ENCODE data around the gene NUMA1. TPM values are rescaled to one million over a fixed set of nuclear protein-coding genes. Genes with fewer than 3 reads are reported as not detected.
A peak's percentile ranks its signal among the peaks of the same experiment; 100 is the strongest.

NUMA1 gene
- total RNA-seq, 1 experiment from 2014 or later = 46.4 TPM

DNA sequence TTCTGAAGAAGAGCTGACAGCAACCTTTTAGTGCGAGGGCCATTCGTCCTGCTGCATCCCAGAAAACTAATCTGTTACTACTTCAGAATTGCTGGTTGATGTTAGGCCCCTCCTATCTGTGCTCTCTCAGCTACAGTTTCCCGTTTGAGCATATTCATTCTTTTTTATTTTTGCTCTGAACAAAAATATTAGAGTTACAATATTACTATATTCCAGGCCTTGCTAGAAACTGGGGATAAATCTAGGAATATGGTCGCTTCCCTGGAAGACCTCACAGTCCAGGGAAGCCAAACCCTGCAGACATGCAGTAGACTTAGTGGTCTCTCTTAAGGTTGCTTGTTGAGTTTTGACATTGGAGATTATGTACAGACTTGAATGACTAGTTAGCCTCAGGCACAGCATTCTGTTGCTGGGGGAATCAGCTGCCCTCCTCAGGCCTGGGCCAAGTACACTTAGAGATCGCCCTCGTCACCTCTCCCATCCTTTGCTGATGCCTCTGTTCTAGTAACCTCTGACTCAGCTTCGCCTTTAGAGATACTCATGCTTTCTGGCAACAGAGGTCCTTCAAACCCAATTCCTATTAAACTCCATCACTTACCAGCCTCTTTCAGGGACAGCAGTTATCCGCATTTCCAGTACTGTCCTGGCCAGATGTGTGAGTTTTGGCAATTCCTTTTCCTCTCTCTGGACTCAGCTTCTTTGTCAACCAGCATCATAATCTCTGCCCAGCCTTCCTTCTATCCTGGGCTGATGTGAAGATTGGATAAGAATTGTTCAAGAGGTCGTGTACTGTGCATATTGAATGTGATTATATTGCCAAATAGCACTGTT, 32.9 kb upstream of the NUMA1 start:
- no peak for DNase-seq (ENCODE audit: low read depth in 1 of 2, low spot score in 2 of 2)
- H3K4me1 ChIP-seq (replicated peaks) = peaks cover 12% of the 10 kb centered on the region

DNA sequence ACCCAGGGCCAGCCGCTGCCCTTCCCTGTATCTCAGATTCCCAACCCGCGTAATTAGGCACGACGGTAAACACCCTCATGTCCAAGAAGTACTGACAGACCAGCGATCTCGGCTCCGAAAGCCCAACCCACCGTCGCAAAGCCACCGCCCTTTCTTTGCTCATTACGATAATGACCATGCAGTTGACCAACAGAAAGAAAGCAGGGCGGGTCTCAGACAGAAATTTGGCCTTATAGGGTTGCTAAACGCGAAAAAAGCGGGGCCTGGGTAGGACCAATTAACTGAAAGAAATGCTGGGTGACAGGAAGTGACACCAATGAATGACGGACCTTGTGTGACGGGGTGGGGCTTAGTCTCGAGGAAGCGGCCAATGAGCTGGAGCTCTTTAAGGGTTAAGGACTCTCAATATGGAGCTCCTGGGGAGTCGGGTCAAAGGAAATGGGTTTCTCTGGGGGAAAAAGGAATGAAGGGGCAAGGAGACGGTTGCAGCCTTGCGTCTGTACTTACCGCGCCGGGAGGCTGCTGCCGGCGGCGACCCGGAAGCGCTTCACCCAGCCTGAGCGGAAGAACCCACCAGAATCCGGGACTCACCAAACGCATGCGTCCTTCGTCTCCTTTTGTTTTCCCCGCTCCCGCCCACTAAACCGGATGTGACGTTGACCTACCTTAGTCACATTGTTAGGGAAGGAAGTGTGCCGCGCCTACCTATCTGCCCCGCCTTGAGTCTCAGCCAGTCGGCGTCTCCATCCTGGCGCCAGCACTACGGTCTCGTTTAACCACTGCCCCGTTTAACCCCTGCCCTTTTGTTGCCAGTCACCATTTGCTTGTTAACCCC, 32.0 kb upstream of the NUMA1 start, which contains the start of gene ANAPC15:
TSS of gene ANAPC15 (minus strand) at position 553 of the 835 bp plus-strand sequence. CDS start 1,419 bp downstream, outside the sequence.
- H3K4me3 ChIP-seq = peak within 1 kb of the TSS; percentile 57
- no peaks in the 10 kb centered on the region; the same call in 1 of the 2 replicates for H3K36me3 ChIP-seq
- peak within 1 kb of the TSS; percentile 96 for H3K27ac ChIP-seq
- DNase-seq (ENCODE audit: low read depth in 1 of 2, low spot score in 2 of 2) = peak; percentile 95 to 98
- no peaks in the 10 kb centered on the region for H3K9me3 ChIP-seq (replicated peaks)
- H3K4me1 ChIP-seq (replicated peaks) = peaks cover 14% of the 10 kb centered on the region
- no peaks in the 10 kb centered on the region for H3K27me3 ChIP-seq (replicated peaks)

More for the DNA sequence above, 32.9 kb upstream of the NUMA1 start:
- H3K9me3 ChIP-seq (replicated peaks) = no peaks in the 10 kb centered on the region
- peak overlapping the region; percentile 57 for H3K4me3 ChIP-seq
- H3K27ac ChIP-seq = peak overlapping the region; percentile 96
- no peaks in the 10 kb centered on the region for H3K27me3 ChIP-seq (replicated peaks)
- no peaks in the 10 kb centered on the region; the same call in 1 of the 2 replicates for H3K36me3 ChIP-seq

DNA sequence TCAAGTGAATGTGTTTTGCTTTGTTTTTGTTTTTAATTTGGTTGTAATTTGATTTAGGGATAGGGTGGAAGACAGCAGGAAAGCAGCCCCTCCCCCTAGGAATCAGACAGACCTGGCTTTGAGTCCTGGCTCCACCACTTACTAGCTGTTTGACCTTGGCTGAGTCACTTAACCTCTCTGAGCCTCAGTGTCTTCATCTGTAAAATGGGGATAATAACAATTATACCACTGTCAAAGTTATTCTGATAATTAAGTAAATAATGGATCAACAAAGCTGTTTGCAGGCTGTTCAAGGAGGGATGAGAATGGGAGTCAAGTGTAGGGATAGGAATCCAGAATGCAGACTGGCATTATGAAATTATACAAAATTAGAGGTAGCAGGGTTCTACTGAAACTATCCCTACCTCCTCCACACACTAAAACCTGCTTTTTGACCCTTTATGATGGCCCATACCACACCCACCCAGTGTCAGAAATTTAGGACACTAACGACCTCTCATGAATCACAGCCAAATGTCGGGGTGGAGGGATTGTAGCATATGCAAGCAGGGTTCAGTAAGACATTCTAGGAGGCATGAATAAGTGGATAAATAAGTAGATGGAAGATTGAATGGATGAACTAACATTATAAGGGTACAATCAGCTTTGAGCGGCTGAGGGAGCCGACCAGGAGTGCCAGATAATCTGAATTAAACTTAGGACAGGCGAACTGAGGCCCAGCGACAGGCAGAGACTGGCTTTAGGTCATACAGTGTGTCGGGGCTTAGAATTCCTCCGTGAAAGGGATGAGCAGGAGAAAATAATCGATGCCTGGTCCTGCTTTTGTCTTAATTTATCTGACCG, 31.2 kb upstream of the NUMA1 start:
- no peaks in the 10 kb centered on the region for H3K9me3 ChIP-seq (replicated peaks)
- no peaks in the 10 kb centered on the region for H3K27me3 ChIP-seq (replicated peaks)
- H3K36me3 ChIP-seq = no peaks in the 10 kb centered on the region; the same call in 1 of the 2 replicates
- H3K27ac ChIP-seq = peak overlapping the region; percentile 96
- peak overlapping the region; percentile 57 for H3K4me3 ChIP-seq
- DNase-seq (ENCODE audit: low read depth in 1 of 2, low spot score in 2 of 2) = no peak
- peaks cover 15% of the 10 kb centered on the region for H3K4me1 ChIP-seq (replicated peaks)

DNA sequence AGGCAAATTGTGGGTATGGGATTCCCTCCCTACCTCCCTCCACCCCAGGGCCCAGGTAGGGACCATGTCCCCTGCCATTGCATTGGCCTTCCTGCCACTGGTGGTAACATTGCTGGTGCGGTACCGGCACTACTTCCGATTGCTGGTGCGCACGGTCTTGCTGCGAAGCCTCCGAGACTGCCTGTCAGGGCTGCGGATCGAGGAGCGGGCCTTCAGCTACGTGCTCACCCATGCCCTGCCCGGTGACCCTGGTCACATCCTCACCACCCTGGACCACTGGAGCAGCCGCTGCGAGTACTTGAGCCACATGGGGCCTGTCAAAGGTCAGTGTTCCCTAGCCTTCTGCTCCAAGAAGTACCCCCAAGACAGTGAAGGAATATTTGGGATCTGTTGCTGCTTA, 25.5 kb upstream of the NUMA1 start, which contains the start of gene TOMT:
TSS of gene TOMT (plus strand) at position 37 of the 400 bp plus-strand sequence. CDS start at position 65, 28 bp downstream.
- no peak for DNase-seq (ENCODE audit: low read depth in 1 of 2, low spot score in 2 of 2)
- Histone ChIP-seq H3K27ac (no peak within 1 kb of the TSS), H3K4me1 (replicated peaks) (peaks cover 14% of the 10 kb centered on the region), H3K36me3 (peaks cover 13% of the 10 kb centered on the region), H3K9me3 (replicated peaks) (no peaks in the 10 kb centered on the region), H3K27me3 (replicated peaks) (no peaks in the 10 kb centered on the region), H3K4me3 (no peak within 1 kb of the TSS)

DNA sequence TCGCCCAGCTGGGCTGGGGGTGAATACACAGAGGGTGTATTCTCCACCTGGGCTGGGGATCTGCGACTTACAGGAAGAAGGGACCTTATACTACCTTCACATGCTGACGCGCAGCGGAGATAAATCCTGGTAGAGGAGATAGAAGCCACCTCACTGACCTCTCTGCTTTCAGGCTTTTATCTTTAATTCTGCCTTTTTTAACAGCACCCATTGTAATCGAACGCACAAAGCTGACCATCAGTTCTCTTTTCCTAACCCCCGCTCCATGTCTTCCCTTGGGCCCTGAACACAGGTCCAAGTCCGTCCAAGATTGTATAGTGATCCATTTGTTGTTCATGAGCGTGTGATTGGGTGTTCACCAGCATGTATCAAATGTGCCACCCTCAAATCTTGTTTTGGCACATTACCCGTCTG, 23.4 kb upstream of the NUMA1 start:
- no peak for DNase-seq (ENCODE audit: low read depth in 1 of 2, low spot score in 2 of 2)
- Histone ChIP-seq H3K27me3 (replicated peaks) (no peaks in the 10 kb centered on the region), H3K36me3 (peaks cover 15% of the 10 kb centered on the region), H3K9me3 (replicated peaks) (no peaks in the 10 kb centered on the region), H3K4me3 (peak overlapping the region; percentile 89), H3K27ac (peak overlapping the region; percentile 52), H3K4me1 (replicated peaks) (peaks cover 14% of the 10 kb centered on the region)

DNA sequence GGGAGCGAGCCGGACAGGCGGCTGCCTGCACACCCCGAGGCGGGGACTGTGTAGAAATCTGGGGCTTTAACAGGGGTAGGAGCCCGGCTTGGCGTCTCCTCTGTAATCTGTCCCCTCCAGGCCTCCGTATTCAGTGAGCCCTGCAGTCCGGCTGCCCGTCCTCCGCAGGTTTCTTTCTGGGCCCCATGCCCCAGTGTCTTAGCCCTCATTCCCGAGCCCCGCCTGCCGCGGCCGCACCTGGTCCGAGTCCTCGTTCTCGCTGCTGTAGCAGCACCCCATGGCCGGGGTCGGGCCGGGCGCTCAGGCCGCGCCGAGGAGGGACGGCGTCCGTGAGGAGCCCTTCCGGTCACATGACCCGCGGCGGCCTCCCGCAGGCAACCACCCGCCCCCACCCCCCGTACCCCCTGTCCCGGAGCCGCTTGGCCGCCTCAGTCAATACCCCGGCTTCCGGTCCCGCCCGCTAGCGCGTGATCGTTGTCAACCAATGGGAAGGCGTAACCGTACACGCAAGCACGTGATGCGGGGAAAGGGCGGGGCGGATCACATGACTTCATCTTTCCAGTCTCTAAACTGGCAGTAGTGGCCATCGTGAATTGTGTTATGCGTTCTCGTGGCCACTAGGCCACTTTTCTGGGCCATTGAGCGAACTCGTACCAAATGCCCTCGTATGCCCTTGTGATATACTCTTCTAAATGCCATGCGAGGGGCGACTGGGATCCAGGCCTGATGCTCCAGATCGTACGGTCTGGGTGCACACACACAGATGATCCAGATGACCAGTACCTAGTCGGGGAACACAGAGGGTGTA, 22.8 kb upstream of the NUMA1 start, which contains the start of gene LAMTOR1:
TSS of gene LAMTOR1 (minus strand) at position 352 of the 808 bp plus-strand sequence. CDS start at position 279, 73 bp downstream.
- Histone ChIP-seq H3K9me3 (replicated peaks) (no peaks in the 10 kb centered on the region), H3K36me3 (peaks cover 17% of the 10 kb centered on the region), H3K27me3 (replicated peaks) (no peaks in the 10 kb centered on the region), H3K4me1 (replicated peaks) (peaks cover 14% of the 10 kb centered on the region), H3K4me3 (peak within 1 kb of the TSS; percentile 89), H3K27ac (peak within 1 kb of the TSS; percentile 91)
- DNase-seq (ENCODE audit: low read depth in 1 of 2, low spot score in 2 of 2) = peak; percentile 83 to 97

DNA sequence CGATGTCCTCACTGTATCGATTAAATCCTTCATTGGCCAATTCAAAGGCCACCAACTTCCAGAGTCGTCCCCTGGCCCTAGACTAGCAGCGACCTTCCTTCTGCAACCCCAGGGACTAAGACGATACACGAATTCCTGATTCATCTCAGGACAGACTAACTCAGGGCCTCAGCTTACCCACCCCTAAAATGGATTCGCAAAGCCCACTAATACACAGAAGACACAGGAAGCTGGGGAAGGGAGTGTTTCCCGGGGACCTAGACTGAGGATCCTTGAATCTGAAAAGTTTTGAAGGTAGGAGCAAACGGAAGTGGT, 22.2 kb upstream of the NUMA1 start:
- Histone ChIP-seq H3K27me3 (replicated peaks) (no peaks in the 10 kb centered on the region), H3K4me1 (replicated peaks) (peaks cover 14% of the 10 kb centered on the region), H3K27ac (peak overlapping the region; percentile 91), H3K36me3 (peaks cover 17% of the 10 kb centered on the region), H3K4me3 (peak overlapping the region; percentile 89), H3K9me3 (replicated peaks) (no peaks in the 10 kb centered on the region)
- DNase-seq (ENCODE audit: low read depth in 1 of 2, low spot score in 2 of 2) = no peak

DNA sequence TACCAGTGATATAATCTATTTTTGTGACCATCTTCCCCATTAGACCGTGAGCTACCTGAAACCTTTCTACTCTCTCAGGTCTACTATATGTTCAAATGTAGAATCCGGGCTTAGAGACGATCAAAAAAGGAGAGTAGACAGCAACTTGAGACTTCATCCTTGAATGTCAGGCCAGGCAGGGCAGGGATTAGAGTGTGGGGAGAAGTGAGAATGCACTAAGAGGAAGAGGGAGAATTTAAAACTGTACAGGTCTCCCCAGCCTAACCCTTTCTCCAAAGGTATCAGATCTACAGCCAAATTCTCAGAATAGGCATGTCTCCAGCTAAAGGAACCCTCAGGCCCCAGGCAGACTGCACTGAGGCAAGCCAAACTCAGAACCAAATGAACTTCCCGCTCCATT, 21.8 kb upstream of the NUMA1 start:
- peaks cover 17% of the 10 kb centered on the region for H3K36me3 ChIP-seq
- H3K27me3 ChIP-seq (replicated peaks) = no peaks in the 10 kb centered on the region
- peak overlapping the region; percentile 89 for H3K4me3 ChIP-seq
- peaks cover 10% of the 10 kb centered on the region for H3K4me1 ChIP-seq (replicated peaks)
- DNase-seq (ENCODE audit: low read depth in 1 of 2, low spot score in 2 of 2) = no peak
- H3K9me3 ChIP-seq (replicated peaks) = no peaks in the 10 kb centered on the region
- peak overlapping the region; percentile 91 for H3K27ac ChIP-seq

DNA sequence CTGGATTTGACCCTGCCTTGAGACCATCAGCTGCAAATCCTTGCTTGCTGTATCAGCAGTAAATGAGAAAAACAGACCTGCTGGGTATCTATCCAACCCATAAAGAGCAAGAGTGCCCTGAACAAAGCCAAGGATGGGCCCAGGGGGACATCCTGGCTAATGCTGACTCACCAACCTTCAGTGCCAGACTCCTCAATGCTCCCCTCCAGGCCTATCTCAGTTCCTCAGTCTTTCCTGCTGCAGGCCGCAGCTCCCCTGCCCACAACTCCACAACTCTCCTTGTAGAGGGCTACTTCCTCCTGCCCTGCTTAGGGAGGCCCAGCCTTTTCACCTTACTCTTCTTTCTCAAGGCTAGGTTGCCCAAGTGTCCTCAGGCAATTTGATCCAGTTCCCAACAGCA, 20.1 kb upstream of the NUMA1 start:
- Histone ChIP-seq H3K4me1 (replicated peaks) (peaks cover 10% of the 10 kb centered on the region), H3K36me3 (peaks cover 20% of the 10 kb centered on the region), H3K27ac (no peak overlapping the region), H3K4me3 (no peak overlapping the region), H3K27me3 (replicated peaks) (no peaks in the 10 kb centered on the region), H3K9me3 (replicated peaks) (no peaks in the 10 kb centered on the region)
- no peak for DNase-seq (ENCODE audit: low read depth in 1 of 2, low spot score in 2 of 2)

DNA sequence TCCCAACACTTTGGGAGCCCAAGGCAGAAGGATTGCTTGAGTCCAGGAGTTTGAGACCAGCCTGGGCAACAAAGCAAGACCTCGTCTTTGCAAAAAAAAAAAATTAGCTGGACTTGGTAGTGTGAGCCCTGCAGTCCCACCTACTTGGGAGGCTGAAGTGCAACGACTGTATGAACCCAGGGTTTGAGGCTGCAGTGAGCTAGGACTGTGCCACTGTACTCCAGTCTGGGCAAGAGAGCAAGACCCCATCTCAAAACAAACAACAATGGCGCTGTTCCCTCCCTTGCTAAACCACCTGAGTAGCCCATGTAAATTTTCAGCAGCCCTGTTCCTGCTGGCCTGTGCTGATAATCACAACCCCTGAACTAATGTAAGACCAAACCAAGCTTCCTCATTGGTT, 19.7 kb upstream of the NUMA1 start:
- no peaks in the 10 kb centered on the region for H3K27me3 ChIP-seq (replicated peaks)
- no peak for DNase-seq (ENCODE audit: low read depth in 1 of 2, low spot score in 2 of 2)
- peaks cover 20% of the 10 kb centered on the region for H3K36me3 ChIP-seq
- no peak overlapping the region for H3K4me3 ChIP-seq
- H3K4me1 ChIP-seq (replicated peaks) = peaks cover 10% of the 10 kb centered on the region
- no peaks in the 10 kb centered on the region for H3K9me3 ChIP-seq (replicated peaks)
- no peak overlapping the region for H3K27ac ChIP-seq

DNA sequence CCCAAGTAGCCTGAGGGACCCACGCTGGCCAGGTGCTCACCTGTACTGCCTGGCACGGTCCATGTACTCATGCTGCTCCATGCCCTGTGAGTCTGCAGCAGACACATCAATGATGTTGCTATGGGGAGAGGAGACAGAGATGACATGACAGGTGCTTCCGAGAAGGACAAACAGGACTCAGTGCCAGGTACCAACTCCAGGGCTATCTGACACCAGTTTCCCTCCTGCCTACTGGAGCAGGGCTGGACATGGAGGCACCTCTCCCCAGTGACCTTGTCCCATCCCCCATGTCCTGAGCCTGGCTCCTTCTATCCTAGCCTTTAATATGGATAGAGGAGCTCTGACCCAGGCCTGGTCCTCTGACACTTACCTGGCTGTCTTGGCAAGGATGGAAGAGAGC, 18.4 kb upstream of the NUMA1 start:
- no peaks in the 10 kb centered on the region for H3K9me3 ChIP-seq (replicated peaks)
- H3K27me3 ChIP-seq (replicated peaks) = no peaks in the 10 kb centered on the region
- no peak for DNase-seq (ENCODE audit: low read depth in 1 of 2, low spot score in 2 of 2)
- peaks cover 10% of the 10 kb centered on the region for H3K4me1 ChIP-seq (replicated peaks)
- H3K36me3 ChIP-seq = peaks cover 20% of the 10 kb centered on the region
- H3K4me3 ChIP-seq = no peak overlapping the region
- no peak overlapping the region for H3K27ac ChIP-seq

DNA sequence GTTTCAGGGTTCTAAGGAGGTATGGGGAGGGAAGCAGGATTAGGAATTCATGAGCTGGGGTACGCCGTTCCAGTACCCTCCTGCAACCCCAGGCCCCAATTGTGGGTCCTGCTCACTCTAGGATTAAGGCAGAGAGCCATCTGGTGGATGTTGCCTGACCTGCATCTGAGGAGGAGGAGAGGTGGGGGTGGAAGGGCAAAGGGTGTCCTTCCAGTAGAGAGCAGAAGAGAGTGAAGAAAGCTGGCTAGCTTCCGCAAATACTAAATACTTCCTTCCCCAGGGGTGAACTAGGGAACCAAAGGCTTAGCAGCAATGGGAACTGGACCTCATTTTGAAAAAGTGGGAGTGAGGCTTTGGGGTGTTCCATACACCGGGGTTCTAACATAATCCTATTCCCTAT, 10.9 kb upstream of the NUMA1 start:
- no peaks in the 10 kb centered on the region for H3K27me3 ChIP-seq (replicated peaks)
- no peaks in the 10 kb centered on the region for H3K36me3 ChIP-seq
- no peaks in the 10 kb centered on the region for H3K9me3 ChIP-seq (replicated peaks)
- DNase-seq (ENCODE audit: low read depth in 1 of 2, low spot score in 2 of 2) = peak; percentile 38 to 49
- H3K4me1 ChIP-seq (replicated peaks) = no peaks in the 10 kb centered on the region
- H3K4me3 ChIP-seq = no peak overlapping the region
- no peak overlapping the region for H3K27ac ChIP-seq

Measured in SJSA1 (cell line).